Stimulated activated CD4-positive, alpha-beta T cell treated with anti-CD3 and anti-CD28 coated beads, Interleukin-4, amount 100 ng/mL, for 48 hours (primary cell): ENCODE measurements around the gene CPTP.
A peak's percentile ranks its signal among the peaks of the same experiment; 100 is the strongest.

Experiments
- DNase-seq, 2 donors: peaks; one replicate each; pipeline ENCODE4 v3.0.0-alpha.2; 2020; ENCODE audit warnings: low read depth in 2 of 2

The CPTP gene

DNA sequence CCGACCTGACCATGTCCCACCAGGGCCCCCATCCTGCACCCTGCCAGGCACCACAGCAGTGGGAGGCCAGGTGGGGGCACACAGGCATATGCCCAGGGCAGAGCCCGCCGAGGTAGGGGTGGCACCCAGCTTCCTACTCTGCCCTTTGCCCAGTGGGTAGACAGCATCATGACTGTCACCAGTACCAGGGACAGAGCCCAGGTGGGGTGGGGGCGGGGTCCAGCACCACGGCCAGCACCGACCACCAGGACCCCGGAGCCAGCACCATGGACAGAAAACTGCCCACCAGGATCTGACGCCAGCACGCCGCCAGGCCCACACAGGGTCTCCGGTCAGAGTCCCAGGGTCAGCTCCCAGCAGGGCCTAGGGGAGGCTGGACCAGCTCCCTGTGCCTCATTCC lies 10.2 kb downstream of the CPTP start:
- DNase-seq, result no peak

DNA sequence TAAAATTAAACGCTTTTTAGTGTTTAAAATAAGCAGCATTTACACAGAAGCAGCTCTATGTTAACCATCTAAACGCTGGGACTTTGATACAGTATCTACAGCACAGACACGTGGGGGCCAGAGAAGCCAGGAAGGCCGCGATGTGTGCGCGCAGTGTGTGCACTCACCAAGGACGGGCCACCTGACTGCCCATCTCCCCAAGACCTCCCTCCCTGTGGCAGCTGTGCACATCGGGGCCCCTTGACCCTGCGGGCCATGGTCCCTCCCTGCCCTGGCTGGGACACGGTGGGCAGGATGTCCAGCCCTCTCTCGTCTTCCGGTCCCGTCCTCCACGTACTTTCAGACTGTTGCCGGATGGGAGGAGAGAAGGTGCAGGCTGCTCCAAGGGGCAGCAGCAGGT lies 10.7 kb downstream of the CPTP start:
- DNase-seq, result no peak

DNA sequence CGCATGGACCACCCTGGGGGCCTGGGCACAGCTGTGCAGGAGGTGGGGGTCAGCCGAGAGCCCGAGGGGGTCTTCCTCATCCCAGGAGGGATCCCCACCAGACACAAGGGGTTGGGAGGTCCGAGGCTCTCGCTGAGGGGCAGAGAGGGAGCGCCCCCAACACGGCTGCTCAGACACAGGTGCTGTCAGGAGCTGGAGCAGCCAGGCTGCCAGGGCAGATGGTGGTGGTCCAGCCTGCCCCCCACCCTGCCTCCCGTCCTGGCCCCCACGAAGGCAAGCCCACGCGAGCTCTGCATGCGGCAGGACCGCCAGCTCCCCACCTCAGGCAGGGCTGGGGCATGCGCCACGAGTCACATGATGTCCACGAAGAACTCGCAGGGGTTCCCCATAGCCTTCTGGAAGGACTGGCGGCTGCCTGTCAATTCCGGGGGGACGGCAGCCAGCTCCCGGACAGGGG lies 11.2 kb downstream of the CPTP start:
- DNase-seq, result no peak

DNA sequence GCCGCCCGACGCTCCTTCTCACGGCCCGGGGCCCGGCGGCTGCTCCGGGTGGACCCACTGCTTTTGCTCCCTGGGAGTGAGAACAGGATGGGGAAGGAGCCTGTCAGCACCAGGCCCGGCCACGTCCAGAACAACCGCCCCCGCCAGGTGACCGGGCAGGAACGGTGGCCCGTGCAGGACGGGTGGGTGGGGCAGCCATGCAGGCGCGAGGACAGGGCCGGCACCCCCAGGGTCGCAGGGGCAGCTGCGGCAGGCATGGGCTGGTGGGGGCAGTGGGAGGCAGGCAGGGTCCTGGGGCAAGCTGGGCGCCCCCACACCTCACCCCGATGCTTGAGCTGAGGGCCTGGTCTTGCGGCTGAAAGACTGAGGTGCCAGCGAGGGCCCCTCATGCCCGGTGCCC lies 11.8 kb downstream of the CPTP start:
- no peak for DNase-seq

DNA sequence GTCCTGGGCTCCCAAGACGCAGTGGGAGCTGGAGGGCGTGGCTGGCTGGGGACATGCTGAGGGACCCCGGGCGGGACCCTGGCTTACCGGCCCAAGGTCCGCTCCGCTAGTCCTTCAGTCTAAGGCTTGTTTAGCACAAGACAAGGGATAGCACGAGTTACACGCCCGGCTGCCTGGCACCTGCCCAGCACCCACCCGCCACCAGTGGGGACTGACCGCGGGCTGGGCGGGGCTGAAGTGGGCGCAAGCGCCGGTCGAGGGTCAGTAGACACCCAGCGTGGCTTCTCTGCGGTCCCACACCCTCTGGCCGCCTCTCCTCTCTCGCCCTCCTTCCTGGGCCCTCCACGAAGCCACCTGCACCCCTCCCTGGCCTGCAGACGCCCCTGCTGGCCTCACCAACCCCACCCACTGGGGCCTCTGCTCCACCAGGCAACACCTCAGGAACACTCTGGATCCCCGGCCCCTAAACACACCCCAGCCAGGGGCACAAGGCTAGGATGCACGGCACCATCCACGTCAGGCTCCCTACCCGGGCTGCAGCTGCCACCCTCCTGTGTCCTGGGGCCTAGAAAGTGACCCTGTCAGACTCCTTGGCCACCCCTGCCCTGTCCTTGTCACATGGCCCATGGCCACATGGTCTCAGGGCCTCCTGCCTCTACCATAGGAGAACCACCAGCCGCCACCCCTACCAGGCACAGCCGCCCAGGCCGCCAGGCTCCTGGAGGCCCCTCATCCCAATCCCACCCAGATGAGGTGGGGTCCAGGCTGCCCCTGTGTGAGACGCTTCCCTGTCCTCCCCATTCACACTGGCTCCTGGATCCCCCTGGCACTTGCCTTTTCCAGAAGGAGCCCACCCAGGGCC lies 12.6 kb downstream of the CPTP start:
- no peak for DNase-seq

DNA sequence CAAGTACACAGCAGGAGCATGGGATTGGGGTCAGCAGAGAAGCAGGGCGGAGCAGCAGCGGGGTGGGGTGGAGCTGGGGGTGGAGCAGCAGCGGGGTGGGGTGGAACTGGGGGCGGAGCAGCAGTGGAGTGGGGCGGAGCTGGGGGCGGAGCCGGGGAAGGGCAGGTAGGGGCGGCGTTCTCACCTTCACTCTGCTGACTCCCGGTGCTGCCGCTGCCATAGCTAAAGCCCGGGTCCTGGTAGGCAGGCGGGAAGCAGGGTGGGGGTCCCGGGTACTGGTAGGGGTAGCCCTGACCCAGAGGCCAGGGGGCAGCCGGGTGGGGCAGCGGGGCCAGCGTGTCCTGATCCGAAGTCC lies 13.2 kb downstream of the CPTP start:
- peak; percentile 24 to 55 for DNase-seq

DNA sequence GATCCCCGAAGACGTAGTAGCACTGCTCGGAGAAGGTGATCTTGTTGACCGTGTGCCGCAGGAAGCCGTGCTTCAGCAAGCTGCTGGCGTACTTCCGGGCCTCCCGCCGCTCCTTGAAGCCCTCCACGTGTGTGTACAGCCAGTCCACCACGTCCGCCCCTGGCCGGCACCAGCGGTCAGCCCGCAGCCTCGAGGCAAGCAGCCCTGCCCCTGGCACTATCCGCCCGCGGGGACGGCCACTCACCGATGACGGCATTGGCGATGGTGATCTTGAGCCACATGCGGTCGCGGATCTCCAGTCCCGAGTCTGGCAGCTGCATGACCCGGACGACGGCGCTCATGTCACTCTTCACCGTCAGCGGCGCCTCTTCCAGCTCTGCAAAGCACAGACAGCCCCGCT lies 13.7 kb downstream of the CPTP start:
- no peak for DNase-seq

DNA sequence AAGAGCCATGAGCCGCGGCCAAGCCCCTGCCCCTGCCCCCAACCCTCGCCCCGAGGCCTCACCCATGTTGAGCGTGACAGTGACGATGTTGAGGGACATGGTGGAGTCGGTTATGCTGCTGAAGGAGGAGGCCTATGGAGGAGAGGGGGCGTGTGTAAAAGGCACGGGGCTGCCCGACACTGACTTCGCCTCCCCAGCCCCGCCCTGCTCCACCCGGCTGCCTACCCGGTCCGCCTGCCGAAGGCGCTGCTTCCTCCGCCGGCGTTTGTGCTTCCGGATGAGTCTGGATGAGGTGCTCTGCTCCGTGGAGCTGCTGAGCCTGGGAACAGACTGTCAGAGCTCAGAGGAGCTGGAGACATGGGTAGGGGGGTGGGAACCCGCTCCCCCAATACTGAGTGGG lies 15.6 kb downstream of the CPTP start:
- no peak for DNase-seq

DNA sequence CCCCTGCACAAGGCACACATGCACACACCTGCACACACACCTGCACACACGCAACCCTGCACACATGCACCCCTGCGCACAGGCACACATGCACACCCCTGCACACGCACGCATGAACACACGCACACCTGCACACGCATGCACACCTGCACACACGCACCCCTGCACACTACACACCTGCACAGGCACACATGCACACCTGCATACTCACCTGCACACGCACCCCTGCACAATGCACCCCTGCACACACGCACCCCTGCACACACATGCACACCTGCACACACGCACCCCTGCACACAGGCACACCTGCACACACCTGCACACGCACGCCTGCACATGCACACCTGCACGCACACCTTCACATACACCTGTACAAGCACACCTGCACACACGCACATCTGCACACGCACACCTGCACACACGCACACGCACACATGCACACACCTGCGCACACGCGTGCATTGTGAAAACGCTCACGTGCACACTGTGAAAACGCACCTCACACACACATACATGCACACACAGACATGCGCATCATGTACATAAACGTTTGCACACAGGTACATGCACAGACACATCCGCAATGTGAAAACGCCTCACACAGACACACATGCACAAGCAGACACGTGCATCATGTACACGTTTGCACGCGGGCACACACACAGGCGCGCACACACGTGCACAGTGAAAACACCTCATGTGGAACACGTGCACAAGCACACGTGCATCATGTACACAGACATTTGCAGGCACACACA lies 16.4 kb downstream of the CPTP start:
- no peak for DNase-seq

DNA sequence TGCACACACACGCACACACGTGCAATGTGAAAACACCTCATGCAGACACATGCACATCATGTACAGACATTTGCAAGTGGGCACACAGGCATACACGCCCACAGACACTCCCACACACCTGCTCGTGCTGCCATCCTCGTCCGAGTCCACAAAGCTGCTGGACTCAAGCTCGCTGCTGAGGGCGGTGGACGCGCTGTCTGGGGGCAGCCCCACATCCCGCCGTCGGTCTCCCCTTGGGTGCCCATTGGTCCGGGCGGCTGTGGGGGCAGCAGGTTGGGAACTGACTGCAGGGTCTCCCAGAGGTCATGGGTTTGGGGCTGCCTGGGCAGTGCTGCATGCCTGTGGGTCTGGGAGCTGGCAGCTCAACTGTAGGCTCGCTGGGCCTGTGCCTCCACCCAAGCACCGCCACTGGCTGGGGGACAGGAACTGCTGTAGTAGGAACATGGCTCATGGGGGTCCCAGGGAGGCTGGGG lies 17.0 kb downstream of the CPTP start:
- no peak for DNase-seq

DNA sequence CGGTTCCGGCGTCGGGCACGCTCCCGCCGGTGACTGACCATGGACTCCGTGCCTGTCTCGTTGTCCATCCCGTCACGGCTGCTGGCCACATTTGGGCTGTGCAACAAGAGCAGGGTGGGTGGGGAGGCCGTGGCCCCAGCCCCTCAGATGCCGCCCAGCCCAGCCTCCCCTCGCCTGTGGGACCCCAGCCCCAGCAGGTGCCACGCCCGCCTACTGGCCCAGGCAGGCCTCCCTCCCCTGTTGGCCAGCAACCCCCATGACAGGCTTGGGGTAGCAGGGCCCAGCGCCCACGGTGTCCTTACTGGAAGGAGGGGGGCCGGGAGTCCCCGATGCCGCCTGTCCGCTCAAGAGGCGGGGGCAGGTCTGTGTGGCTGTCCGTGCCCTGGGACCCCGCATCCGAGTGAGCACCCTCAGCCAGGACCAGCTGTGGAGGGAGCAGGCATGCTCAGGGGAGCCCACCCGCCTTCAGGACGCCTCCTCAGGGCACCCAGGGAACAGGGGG lies 17.5 kb downstream of the CPTP start:
- DNase-seq, result no peak

DNA sequence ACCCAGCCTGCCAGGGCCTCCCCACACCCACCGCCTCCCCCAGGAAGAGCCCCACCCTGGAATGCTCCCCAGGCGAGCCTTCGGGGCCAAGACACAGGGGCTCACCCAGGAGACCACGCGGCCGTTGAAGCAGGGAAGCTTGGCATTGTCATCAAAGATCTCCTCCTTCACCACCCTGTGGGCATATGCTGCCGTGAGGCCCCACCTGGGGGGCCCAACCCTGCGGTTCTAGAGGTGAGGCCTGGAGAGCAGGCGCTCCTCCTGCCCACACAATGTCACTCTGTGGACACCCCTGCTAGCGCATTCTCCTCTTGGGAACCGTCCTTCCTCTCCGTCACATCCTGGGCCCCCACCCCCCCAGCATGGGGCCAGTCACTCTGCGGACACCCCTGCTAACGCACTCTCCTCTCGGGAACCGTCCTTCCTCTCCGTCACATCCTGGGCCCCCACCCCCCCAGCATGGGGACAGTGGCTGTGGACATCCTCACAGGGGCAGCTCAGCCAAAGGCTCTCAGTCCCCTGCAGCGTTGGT lies 18.0 kb downstream of the CPTP start:
- DNase-seq, result no peak

DNA sequence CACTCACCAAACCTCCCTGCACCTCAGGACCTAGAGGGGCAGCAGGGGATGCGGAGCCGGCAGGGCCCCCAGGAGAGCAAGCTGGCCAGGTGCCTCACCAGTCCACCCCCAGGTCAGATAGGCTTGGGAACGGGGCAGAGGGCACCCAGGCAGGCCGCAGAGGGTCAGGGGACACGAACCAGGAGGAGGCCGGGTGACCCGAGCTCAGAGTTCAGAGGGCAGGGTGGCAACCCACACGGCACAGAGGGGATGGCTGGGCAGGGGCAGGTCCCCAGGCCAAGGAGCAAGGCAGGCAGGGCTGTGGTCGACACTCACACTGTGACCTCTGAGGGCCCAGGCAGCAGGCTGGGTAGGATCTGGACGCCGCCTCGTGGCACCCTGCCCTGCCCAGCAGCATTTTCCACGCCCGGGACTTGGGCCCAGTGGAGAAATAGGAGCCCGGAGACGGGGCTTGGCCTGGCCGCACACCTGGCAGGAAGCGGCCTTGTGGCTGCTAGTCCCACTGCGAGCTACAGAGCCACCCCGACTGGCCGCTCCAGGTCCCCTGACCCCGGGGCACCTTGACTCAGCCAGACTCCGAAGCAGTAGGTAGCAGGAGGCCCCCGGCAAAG lies 19.3 kb downstream of the CPTP start:
- DNase-seq, result no peak

DNA sequence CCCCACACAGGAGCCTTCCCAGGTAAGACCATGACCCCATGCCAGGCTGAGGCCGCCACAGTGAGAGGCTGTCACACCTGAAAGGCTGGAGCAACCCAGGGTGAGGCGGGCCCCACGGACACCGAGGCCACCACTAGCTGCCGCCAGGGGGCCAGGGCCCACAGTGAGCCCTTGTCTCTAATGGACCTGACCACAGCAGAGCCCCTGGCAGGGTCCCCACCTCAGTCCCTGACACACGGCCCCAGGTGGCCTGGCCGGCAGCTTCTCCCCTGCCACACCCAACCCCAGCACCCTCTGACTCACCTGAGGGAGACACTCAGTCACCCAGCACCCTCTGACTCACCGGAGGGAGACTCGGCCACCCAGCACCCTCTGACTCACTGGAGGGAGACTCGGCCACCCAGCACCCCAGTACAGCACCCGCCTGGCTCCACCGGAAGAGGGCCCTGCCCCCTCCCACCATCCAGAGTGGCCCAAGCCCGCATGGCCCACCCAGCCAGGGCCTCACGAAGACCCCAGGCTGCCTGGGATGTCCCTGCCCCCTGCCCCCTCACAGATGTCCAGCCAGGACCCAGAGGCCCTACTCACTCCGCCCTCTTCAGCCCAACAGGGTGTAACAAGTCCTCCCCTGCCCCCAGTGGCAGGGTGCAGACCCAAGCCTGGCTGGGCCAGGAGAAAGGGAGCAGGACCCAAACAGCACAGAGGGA lies 20.2 kb downstream of the CPTP start:
- DNase-seq, result peak; percentile 49 to 54

DNA sequence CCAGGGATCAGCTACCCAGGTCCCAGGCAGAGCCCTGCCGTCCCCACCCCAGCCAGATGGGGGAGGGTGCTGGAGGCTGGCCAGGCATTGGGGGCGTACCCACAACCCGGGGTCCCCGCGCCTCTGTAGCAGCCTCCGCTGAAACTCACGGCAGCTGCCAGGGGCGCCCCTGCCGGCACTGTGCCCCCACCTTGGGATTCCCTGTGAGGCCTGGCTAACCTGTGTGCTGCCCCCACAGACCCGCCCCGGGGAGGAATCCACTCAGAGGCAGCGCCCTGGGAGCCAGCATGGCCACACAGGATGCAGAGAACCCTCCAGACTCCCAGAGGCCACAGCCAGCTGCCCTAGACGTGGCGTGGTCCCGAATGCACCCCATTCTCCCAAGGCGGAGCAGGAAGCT lies 20.8 kb downstream of the CPTP start:
- no peak for DNase-seq

DNA sequence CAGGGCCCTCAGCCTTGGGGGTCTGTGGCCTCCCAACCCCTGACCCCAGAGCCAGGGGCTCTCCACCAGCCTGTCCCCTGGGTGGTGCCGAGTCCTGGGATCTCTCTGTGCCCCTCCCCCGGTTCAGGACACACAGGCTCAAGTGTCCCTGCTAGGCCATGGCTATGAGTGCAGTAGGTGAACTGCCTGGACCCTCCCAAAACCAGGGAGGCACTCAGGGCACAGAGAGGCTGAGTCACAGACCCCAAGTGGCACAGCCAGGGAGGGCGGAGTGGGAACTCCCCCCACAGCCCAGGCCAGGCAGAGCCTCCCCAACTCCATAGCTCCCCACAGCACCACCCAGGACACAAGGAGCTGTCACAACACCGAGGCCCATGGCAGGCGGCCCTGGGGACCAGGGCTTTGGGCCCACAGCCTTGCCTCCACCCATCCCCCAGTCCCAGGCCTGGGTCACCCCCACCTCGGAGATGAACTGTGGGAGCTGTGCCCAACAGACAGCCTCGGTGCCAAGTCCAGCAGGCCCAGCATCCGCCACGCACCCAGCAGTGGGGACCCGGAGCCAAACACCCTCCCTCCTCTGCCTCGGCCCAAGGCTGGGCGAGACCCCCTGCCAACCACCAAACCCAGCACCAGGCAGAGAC lies 21.4 kb downstream of the CPTP start:
- no peak for DNase-seq

DNA sequence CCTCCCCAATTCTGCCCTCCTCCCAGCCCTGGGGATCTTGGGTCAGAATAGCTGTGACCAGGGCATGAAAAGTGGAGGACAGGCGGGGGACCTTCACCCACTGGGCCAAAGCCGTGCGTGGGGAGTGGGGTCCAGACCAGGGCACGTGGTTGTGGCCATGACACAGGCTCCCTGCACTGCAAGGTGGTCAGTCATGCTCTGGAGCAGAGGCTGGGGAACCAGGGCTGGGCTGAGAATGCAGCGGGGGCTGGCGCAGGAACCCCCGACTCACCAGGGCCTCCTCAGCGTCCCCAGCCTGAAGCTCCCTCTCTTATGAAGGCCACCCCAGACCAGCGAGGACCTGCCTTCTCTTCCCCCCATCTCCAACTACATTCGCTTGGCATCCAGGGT lies 21.9 kb downstream of the CPTP start:
- DNase-seq, result no peak

DNA sequence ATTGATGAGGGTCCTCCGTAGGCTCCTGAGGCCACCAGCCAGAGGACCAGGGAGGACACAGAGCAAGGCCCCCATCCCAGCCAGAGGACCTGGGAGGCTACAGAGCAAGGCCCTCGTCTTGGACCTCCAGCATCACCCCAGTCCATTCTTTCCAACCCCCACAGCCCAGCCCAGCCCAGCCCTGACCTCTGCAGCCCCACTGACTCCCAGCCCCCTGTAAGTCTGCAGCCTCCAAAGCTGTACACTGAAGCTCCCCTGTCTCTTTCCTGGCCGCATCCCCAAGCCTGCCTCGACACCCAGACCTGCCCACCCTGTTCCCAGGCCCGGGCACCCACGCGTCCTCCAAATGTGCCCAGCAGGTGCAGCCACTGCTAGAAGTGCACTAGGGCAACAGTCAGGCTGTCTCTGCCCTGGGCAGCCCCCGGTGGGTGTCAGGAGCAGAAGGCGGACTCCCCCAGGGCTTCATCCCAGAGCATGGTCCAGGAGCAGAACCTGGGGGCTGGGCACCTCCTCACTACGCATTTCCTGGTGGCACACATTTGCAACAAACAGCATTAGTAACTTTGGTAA lies 22.5 kb downstream of the CPTP start:
- DNase-seq, result no peak

DNA sequence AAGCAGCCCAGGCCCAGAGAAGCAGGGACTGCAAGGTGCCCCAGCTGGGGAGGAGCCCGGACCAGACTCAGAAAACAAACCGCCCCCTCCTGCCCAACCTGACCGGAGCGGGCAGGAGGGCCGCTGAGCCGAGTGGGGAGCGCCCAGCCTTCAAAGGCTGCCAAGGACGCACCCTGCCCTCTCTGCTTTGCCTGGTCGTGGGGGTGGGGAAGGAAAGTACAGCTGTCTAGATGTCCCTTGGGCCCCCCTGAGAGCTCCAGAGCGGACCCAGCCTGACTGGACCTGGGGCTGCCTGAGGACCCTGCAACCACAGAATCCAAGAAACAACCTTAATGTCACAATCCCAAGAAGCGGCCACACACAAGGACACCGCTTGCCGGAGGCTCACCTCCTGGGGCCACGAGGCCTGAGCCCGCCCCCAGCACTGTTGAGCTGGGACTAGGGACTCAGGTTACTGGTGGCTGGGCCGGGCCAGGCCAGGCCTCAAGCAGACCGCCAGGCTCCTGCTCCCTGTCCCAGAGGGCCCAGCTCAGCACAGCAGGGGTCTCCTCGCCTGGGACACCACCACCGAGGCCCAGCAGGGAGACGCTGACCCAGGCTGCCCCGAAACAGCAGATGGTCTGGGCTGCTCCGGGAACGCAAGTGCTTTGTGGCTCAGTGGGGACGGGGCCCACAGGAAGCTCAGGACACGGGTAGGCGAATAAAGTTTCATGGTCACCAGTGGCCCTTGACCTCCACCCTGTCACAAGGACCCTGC lies 23.2 kb downstream of the CPTP start:
- DNase-seq, result no peak
